ENCODE measurements around the gene TENM4. TPM values are rescaled to one million over a fixed set of nuclear protein-coding genes. Genes with fewer than 3 reads are reported as not detected.

The TENM4 gene
- polyA plus RNA-seq, 1 experiment: 5.5 TPM

- Histone ChIP-seq H3K27me3 (ENCODE audit: control insufficient read depth, insufficient read depth, low read length) (no peaks in the 10 kb centered on the region), H3K9me3 (ENCODE audit: control insufficient read depth, insufficient read depth, low read length) (no peaks in the 10 kb centered on the region), H3K4me3 (ENCODE audit: low read depth, low read length) (no peak overlapping the region), H3K27ac (ENCODE audit: low read depth, low read length) (no peak overlapping the region)
- CTCF ChIA-PET: no interaction called here
- DNase-seq (ENCODE audit: low read depth, low spot score): no peak
- POLR2A ChIA-PET: no interaction called here
- no peak for TF ChIP-seq CTCF (IDR thresholded peaks at IDR 0.05; ENCODE audit: low read depth, low read length)
Observed at GRCh38 chr11:79423736-79424135, 17.1 kb downstream of the TENM4 start.

GRCh38 chr11:79422866-79423265 is 18.0 kb downstream of the TENM4 start:
- Histone ChIP-seq H3K27ac (ENCODE audit: low read depth, low read length) (no peak overlapping the region), H3K4me3 (ENCODE audit: low read depth, low read length) (no peak overlapping the region), H3K27me3 (ENCODE audit: control insufficient read depth, insufficient read depth, low read length) (no peaks in the 10 kb centered on the region), H3K9me3 (ENCODE audit: control insufficient read depth, insufficient read depth, low read length) (no peaks in the 10 kb centered on the region)
- ChIA-PET CTCF (interaction anchor here (0.6 kb wide), 1 partner anchor 27 kb away, joined by 3 read pairs; no protein-coding TSS in a partner anchor), POLR2A (no interaction called here)
- TF ChIP-seq CTCF (IDR thresholded peaks at IDR 0.05; ENCODE audit: low read depth, low read length): no peak
- no peak for DNase-seq (ENCODE audit: low read depth, low spot score)

GRCh38 chr11:79421820-79422219 is 19.0 kb downstream of the TENM4 start:
- no peak for DNase-seq (ENCODE audit: low read depth, low spot score)
- ChIA-PET CTCF (interaction anchor here (1.0 to 1.6 kb wide), 3 partner anchors 19 to 72 kb away, joined by 3 to 6 read pairs (median 5); partner anchors contain the start of gene TENM4), POLR2A (no interaction called here)
- Histone ChIP-seq H3K27ac (ENCODE audit: low read depth, low read length) (no peak overlapping the region), H3K27me3 (ENCODE audit: control insufficient read depth, insufficient read depth, low read length) (no peaks in the 10 kb centered on the region), H3K9me3 (ENCODE audit: control insufficient read depth, insufficient read depth, low read length) (no peaks in the 10 kb centered on the region), H3K4me3 (ENCODE audit: low read depth, low read length) (no peak overlapping the region)
- no peak for TF ChIP-seq CTCF (IDR thresholded peaks at IDR 0.05; ENCODE audit: low read depth, low read length)

GRCh38 chr11:79419120-79419519 is 21.7 kb downstream of the TENM4 start:
- no peak for TF ChIP-seq CTCF (IDR thresholded peaks at IDR 0.05; ENCODE audit: low read depth, low read length)
- DNase-seq (ENCODE audit: low read depth, low spot score): no peak
- ChIA-PET POLR2A (no interaction called here), CTCF (interaction anchor here (1.6 kb wide), 1 partner anchor 774 kb away, joined by 4 read pairs; no protein-coding TSS in a partner anchor)
- no peaks in the 10 kb centered on the region for H3K27me3 ChIP-seq (ENCODE audit: control insufficient read depth, insufficient read depth, low read length)
- no peak overlapping the region for H3K27ac ChIP-seq (ENCODE audit: low read depth, low read length)
- H3K4me3 ChIP-seq (ENCODE audit: low read depth, low read length): no peak overlapping the region
- H3K9me3 ChIP-seq (ENCODE audit: control insufficient read depth, insufficient read depth, low read length): no peaks in the 10 kb centered on the region

- H3K4me3 ChIP-seq (ENCODE audit: low read depth, low read length): no peak overlapping the region
- H3K27ac ChIP-seq (ENCODE audit: low read depth, low read length): no peak overlapping the region
- CTCF ChIA-PET: no interaction called here
- no peak for TF ChIP-seq CTCF (IDR thresholded peaks at IDR 0.05; ENCODE audit: low read depth, low read length)
- no peaks in the 10 kb centered on the region for H3K9me3 ChIP-seq (ENCODE audit: control insufficient read depth, insufficient read depth, low read length)
- POLR2A ChIA-PET: no interaction called here
- no peak for DNase-seq (ENCODE audit: low read depth, low spot score)
- no peaks in the 10 kb centered on the region for H3K27me3 ChIP-seq (ENCODE audit: control insufficient read depth, insufficient read depth, low read length)
Observed at GRCh38 chr11:79418241-79418640, 22.6 kb downstream of the TENM4 start.
